ENCODE measurements around the gene SLC28A1. TPM values are rescaled to one million over a fixed set of nuclear protein-coding genes. Genes with fewer than 3 reads are reported as not detected.

SLC28A1 gene
- total RNA-seq, 1 experiment from 2014 or later = 0.13 TPM

GRCh38 chr15:84983711-84984110 lies 99.2 kb downstream of the SLC28A1 start:
- Histone ChIP-seq H2BK15ac (ENCODE audit: low read depth, low read length) (no peak overlapping the region), H3K23ac (ENCODE audit: insufficient read length, low read depth, low read length) (no peak overlapping the region), H3K79me1 (ENCODE audit: insufficient read depth, low read depth, low read length, poor library complexity, severe bottlenecking) (no peaks in the 10 kb centered on the region), H4K20me1 (ENCODE audit: control insufficient read depth, insufficient read depth, insufficient read length) (no peaks in the 10 kb centered on the region), H4K8ac (replicated peaks; ENCODE audit: insufficient read length, low read depth, low read length) (no peak overlapping the region), H3T11ph (ENCODE audit: low read length) (no peak overlapping the region), H3K56ac (ENCODE audit: insufficient read length, low read depth, low read length) (no peak overlapping the region), H2AK5ac (ENCODE audit: insufficient read length, low read length) (no peak overlapping the region), H2BK20ac (ENCODE audit: low read depth, low read length, poor library complexity, severe bottlenecking) (no peak overlapping the region), H3K14ac (ENCODE audit: insufficient read depth, low read length) (no peak overlapping the region), H3K18ac (ENCODE audit: insufficient read length, low read depth, low read length) (no peak overlapping the region), H3K79me2 (ENCODE audit: insufficient read depth, low read length) (no peaks in the 10 kb centered on the region), H2BK120ac (ENCODE audit: low read depth, low read length, poor library complexity, severe bottlenecking) (no peak overlapping the region), H3K23me2 (ENCODE audit: insufficient read length, low read depth, low read length, poor library complexity, severe bottlenecking) (peaks cover 7% of the 10 kb centered on the region), H2BK12ac (ENCODE audit: insufficient read length, low read depth, low read length) (no peak overlapping the region), H3K27me3 (ENCODE audit: insufficient read depth, low read length) (peaks cover 5% of the 10 kb centered on the region; the same call in 1 of the 2 replicates), H3K4me2 (ENCODE audit: insufficient read depth, insufficient read length, low read length) (no peak overlapping the region), H2AFZ (ENCODE audit: low read length) (no peak overlapping the region), H3K9ac (ENCODE audit: extremely low read depth, insufficient read length, low read length) (no peak overlapping the region), H4K91ac (ENCODE audit: insufficient read length, low read depth, low read length) (no peak overlapping the region), H3K4ac (ENCODE audit: low read depth, low read length) (no peak overlapping the region), H3K9me3 (ENCODE audit: control insufficient read depth, low read depth, low read length) (no peaks in the 10 kb centered on the region), H3K4me1 (ENCODE audit: insufficient read depth, low read length) (no peaks in the 10 kb centered on the region), H3K27ac (ENCODE audit: insufficient read length, low read depth, low read length) (no peak overlapping the region), H4K5ac (ENCODE audit: insufficient read length, low read depth, low read length) (no peak overlapping the region), H2BK5ac (ENCODE audit: insufficient read length, low read length) (no peak overlapping the region)
- Mint-ChIP-seq H3K4me1 (peaks cover 18 to 19% of the 10 kb centered on the region in 2 experiments), H3K36me3 (ENCODE audit: insufficient read depth in 1 of 3, low read depth in 3 of 3) (no peaks in the 10 kb centered on the region), H3K27ac (no peak overlapping the region), H3K9me3 (no peaks in the 10 kb centered on the region; a peak in 2 of 5 replicates), H3K4me3 (no peak overlapping the region), H3K27me3 (ENCODE audit: low read depth) (peaks cover 48% of the 10 kb centered on the region)
- TF ChIP-seq CTCF (conservative IDR thresholded peaks at IDR 0.05) = no peak
- no CpG with 5 or more reads among the region's 2 CpGs for WGBS (ENCODE audit: extremely low coverage, insufficient read length, low lambda C conversion rate)
- no peak for DNase-seq

Data from H9 (cell line).